HepG2 (cell line): ENCODE measurements around the gene ZNF32. TPM values are rescaled to one million over a fixed set of nuclear protein-coding genes. Genes with fewer than 3 reads are reported as not detected.

Experiments
- ATAC-seq: fragments of 200-7000 bp; cut with Tn5 transposase; 3 replicates; pipeline ENCODE4 v1.9.1; 2020; ENCODE audit warnings: mild to moderate bottlenecking, moderate library complexity
- BruUV-seq: library from RNA; stranded (reverse); fragments of 400-500 nt; replicated peaks from 2 replicates; lab custom pipeline; 2021; lab: Mats Ljungman, UMichigan
- CTCF ChIA-PET: fragments of 300-600 bp; formaldehyde crosslinking; extraction: SDS; loops from one replicate; lab custom pipeline; 2021; ENCODE audit warnings: low total read pairs, inconsistent platforms, low intra/inter-chr PET ratio; lab: Yijun Ruan, JAX
- POLR2A ChIA-PET: fragments of 350-600 bp; sonication (Branson Sonifier 250); formaldehyde crosslinking; loops from one replicate; lab custom pipeline; 2020; ENCODE audit warnings: antibody characterized with exemption, inconsistent platforms; lab: Yijun Ruan, JAX
- DNase-seq: peaks from one replicate; pipeline ENCODE4 v3.0.0-alpha.2; 2015; ENCODE audit warnings: low spot score
- FAIRE-seq: peaks from 3 replicates; lab custom pipeline; 2011; peaks lifted over from hg19 to GRCh38; lab: Jason Lieb, UNC
- H2AFZ ChIP-seq: one replicate; pipeline ENCODE4 v1.6.1; 2011; ENCODE audit warnings: low read length, inconsistent platforms
- H3K27ac ChIP-seq: fragments of 300-600 bp; 3 replicates; pipeline ENCODE4 v1.8.0; 2011; ENCODE audit warnings: mixed run types, mild to moderate bottlenecking, mixed read lengths, low read length, inconsistent platforms; ENCODE audit not compliant: insufficient read depth; ENCODE audit errors: extremely low read length
- H3K27me3 ChIP-seq, 2 experiments: fragments of 200-600 bp in 1 of 2; 2 replicates in 1 of 2; 3 replicates in 1 of 2; pipeline versions ENCODE4 v1.6.0 to v1.8.0; 2011; ENCODE audit warnings: low read length in 2 of 2, mild to moderate bottlenecking in 2 of 2, moderate library complexity in 2 of 2, inconsistent platforms in 1 of 2; ENCODE audit not compliant: insufficient read depth in 2 of 2, control insufficient read depth in 1 of 2
- H3K36me3 ChIP-seq, 2 experiments: fragments of 200-600 bp in 1 of 2; replicated peaks in 1 of 2; 2 replicates in 1 of 2; 3 replicates in 1 of 2; pipeline versions ENCODE4 v1.5.1 to v1.8.0; 2011; ENCODE audit warnings: low read length in 2 of 2, inconsistent platforms in 1 of 2; ENCODE audit not compliant: insufficient read depth in 2 of 2, control insufficient read depth in 1 of 2
- H3K4me1 ChIP-seq: 2 replicates; pipeline ENCODE4 v1.5.1; 2012; ENCODE audit warnings: low read length, inconsistent platforms; ENCODE audit not compliant: insufficient read depth
- H3K4me2 ChIP-seq: 2 replicates; pipeline ENCODE4 v1.6.0; 2011; ENCODE audit warnings: low read depth, low read length, inconsistent platforms
- H3K4me3 ChIP-seq, 3 experiments: fragments of 200-600 bp in 1 of 3; sonication (generic), shearing (Covaris generic) in 1 of 3; replicated peaks in 1 of 3; 2 replicates each; pipeline ENCODE4 v1.5.1; 2011 to 2016; ENCODE audit warnings: low read length in 3 of 3, inconsistent platforms in 2 of 3, low read depth in 2 of 3, mild to moderate bottlenecking in 2 of 3, control low read depth in 1 of 3, mixed read lengths in 1 of 3; ENCODE audit not compliant: insufficient read depth in 1 of 3
- H3K79me2 ChIP-seq: one replicate; pipeline ENCODE4 v1.6.1; 2011; ENCODE audit warnings: low read length, inconsistent platforms; ENCODE audit not compliant: insufficient read depth
- H3K9ac ChIP-seq: 2 replicates; pipeline ENCODE4 v1.6.0; 2011; ENCODE audit warnings: mild to moderate bottlenecking, low read depth, low read length, inconsistent platforms; ENCODE audit not compliant: insufficient read depth
- H3K9me3 ChIP-seq: 2 replicates; pipeline ENCODE4 v1.5.1; 2012; ENCODE audit warnings: mild to moderate bottlenecking, low read length
- H4K20me1 ChIP-seq: 2 replicates; pipeline ENCODE4 v1.6.0; 2011; ENCODE audit warnings: inconsistent platforms, mild to moderate bottlenecking, low read length, moderate library complexity; ENCODE audit not compliant: insufficient read depth
- JUN ChIP-seq: sonication (generic); formaldehyde crosslinking; IDR thresholded peaks from 2 replicates; pipeline ENCODE4 v1.4.0; 2020; ENCODE audit warnings: mild to moderate bottlenecking, missing genetic modification reagents
- KMT2B ChIP-seq: IDR thresholded peaks from 2 replicates; pipeline ENCODE4 v1.6.1; 2016; ENCODE audit warnings: missing genetic modification reagents, missing compliant biosample characterization
- MATR3 ChIP-seq: sonication (generic); formaldehyde crosslinking; IDR thresholded peaks from 2 replicates; pipeline ENCODE4 v1.4.0; 2020; ENCODE audit warnings: missing genetic modification reagents
- MEIS2 ChIP-seq: sonication (generic); formaldehyde crosslinking; IDR thresholded peaks from 2 replicates; pipeline ENCODE4 v1.9.0; 2021; ENCODE audit warnings: mild to moderate bottlenecking, missing genetic modification reagents
- POLR2A ChIP-seq, 2 experiments: IDR thresholded peaks; 2 replicates each; pipeline ENCODE4 v1.6.1; 2011; ENCODE audit warnings: low read depth in 2 of 2, low read length in 2 of 2, mild to moderate bottlenecking in 1 of 2, moderate library complexity in 1 of 2; ENCODE audit not compliant: insufficient read depth in 1 of 2
- RNF2 ChIP-seq: fragments of 450-650 bp; conservative IDR thresholded peaks from 2 replicates; pipeline ENCODE4 v1.6.1; 2016; ENCODE audit warnings: low read depth
- SP1 ChIP-seq, 2 experiments: fragments of 450-650 bp in 1 of 2; sonication (generic) in 1 of 2; formaldehyde crosslinking in 1 of 2; IDR thresholded peaks; 2 replicates each; pipeline versions ENCODE4 v1.4.0 to v1.6.1; 2016 to 2020; ENCODE audit warnings: missing genetic modification reagents in 1 of 2
- STAT5B ChIP-seq: sonication (generic); formaldehyde crosslinking; IDR thresholded peaks from 2 replicates; pipeline ENCODE4 v1.4.0; 2020; ENCODE audit warnings: missing genetic modification reagents
- THAP11 ChIP-seq: IDR thresholded peaks from 2 replicates; pipeline ENCODE4 v1.6.1; 2016; ENCODE audit warnings: missing biosample characterization, missing genetic modification reagents
- ZNF274 ChIP-seq: sonication (generic); formaldehyde crosslinking; IDR thresholded peaks from 2 replicates; pipeline ENCODE4 v1.5.1; 2020; ENCODE audit warnings: mild to moderate bottlenecking, missing genetic modification reagents
- ZNF768 ChIP-seq: sonication (generic); formaldehyde crosslinking; IDR thresholded peaks from 2 replicates; pipeline ENCODE4 v1.4.0; 2020; ENCODE audit warnings: missing genetic modification reagents
- WGBS: methylation state at CpG from one replicate; pipeline ENCODE4 v1.1.6; 2017; ENCODE audit warnings: low lambda C conversion rate; 5-methylcytosine and 5-hydroxymethylcytosine counted together
- in situ Hi-C: cut with HindIII; loops from 2 replicates; pipeline ENCODE4 v1.10.0; 2017; ENCODE audit warnings: low pct_unique_long_range_greater_than_20kb; ENCODE audit not compliant: extremely low pct_ligation_motif_present
- intact Hi-C: fragments of 100-400 bp; cut with micrococcal nuclease; formaldehyde crosslinking; loops from one replicate; pipeline ENCODE4 v1.10.0; 2022; ENCODE audit not compliant: unreplicated experiment
- polyA plus RNA-seq, 8 experiments: library from polyadenylated mRNA; depleted of rRNA in 3 of 8; stranded (reverse) in 7 of 8; unstranded in 1 of 8; fragments of >200 nt; fragmentation: Illumina TruSeq in 4 of 8; extraction: Trizol in 4 of 8; gene quantifications; 2 replicates each; pipeline versions ENCODE4 v1.2.1 to v1.2.3, GENCODE V29; 2011 to 2016; ENCODE audit warnings: low read depth in 4 of 8, missing spikeins in 1 of 8, mixed read lengths in 1 of 8; ENCODE audit not compliant: insufficient read depth in 1 of 8
- total RNA-seq, 5 experiments: library from RNA; depleted of rRNA; stranded (reverse); fragments of >200 nt; fragmentation: Illumina TruSeq; extraction: Trizol; gene quantifications; 2 replicates each; pipeline ENCODE4 v1.2.3, GENCODE V29; 2016; ENCODE audit warnings: low read depth in 1 of 5
- TF ChIP-seq, protein P1 (sequence below): sonication (generic); formaldehyde crosslinking; IDR thresholded peaks from 2 replicates; pipeline ENCODE4 v1.5.0; 2020; ENCODE audit warnings: mild to moderate bottlenecking, missing genetic modification reagents, borderline replicate concordance
- TF ChIP-seq, protein P2 (sequence below): sonication (generic); formaldehyde crosslinking; IDR thresholded peaks from 2 replicates; pipeline ENCODE4 v1.8.1; 2023; ENCODE audit warnings: mild to moderate bottlenecking, missing genetic modification reagents
- TF ChIP-seq, protein P3 (sequence below): sonication (generic); formaldehyde crosslinking; IDR thresholded peaks from 2 replicates; pipeline ENCODE4 v1.4.0; 2020; ENCODE audit warnings: missing genetic modification reagents
- TF ChIP-seq, protein P4 (sequence below): IDR thresholded peaks from 2 replicates; pipeline ENCODE4 v1.6.1; 2016; ENCODE audit warnings: missing compliant biosample characterization, missing genetic modification reagents, borderline replicate concordance

ZNF32 gene
- total and polyA plus RNA-seq, 2 of the 13 experiments (the other 11 are each of a cell fraction or from before 2014, with no cell fraction given), result 12.5 to 16.9 TPM

DNA sequence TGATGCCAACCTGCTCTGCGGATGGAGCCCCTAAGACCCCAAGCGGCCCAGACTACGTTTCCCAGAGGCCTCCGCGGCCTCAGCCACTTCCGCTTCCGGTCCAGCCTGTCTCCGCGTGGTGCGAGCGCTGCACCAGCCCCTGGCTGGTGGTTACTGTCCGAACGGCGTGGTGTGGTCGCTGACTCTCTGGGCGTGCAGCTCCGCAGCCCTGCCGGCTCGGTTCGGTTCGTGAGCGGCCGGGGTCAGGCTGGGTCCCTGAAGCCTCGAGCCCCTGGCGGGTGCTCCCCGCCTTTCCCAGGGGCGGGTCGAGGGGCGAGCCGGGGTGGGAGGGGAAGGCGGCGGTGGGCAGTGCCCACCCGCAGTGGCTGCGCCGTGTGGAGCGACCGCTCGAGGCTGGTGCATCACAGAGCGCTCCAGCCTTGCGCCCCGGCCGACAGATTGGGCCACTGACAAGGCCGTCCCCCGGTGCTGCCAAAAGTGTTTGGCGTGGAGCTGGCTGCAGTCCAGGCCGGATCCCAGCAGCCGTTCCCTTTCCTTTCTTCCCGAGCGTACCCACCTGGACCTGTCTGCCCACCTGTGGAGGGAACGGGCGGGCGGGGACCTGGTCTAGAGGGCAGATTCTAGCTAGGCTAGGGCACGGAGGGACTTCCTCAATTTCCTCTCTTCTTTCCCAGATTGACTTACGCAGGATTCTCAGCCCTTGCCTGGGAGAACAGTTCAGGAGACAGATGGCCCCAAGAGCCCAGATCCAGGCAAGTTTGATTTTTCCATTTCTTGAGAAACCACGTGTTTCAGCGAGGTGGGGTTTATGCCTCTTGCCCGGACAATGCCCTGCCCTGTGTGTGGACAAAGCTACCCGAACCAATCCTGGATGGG, 42.1 kb downstream of the ZNF32 start, which contains the start of gene ZNF485:
Gene ZNF485, plus strand, starts transcription at position 116 of the 876 bp plus-strand sequence. Its CDS starts 613 bp downstream, at position 729.
- no TSS peak for BruUV-seq
- ChIA-PET CTCF (no interaction called here), POLR2A (interaction anchor here (1.2 kb wide), 1 partner anchor 42 kb away, joined by 4 read pairs; the partner anchor contains the start of gene ZNF32)
- Histone ChIP-seq H3K4me1 (peaks cover 7% of the 10 kb centered on the region), H3K27me3 (no peaks in the 10 kb centered on the region), H3K4me2 (peak within 1 kb of the TSS; percentile 60), H3K4me3 (peak within 1 kb of the TSS; percentile 45 to 72 (median 61); a peak in 5 of 6 replicates), H2AFZ (no peak within 1 kb of the TSS), H3K36me3 (no peaks in the 10 kb centered on the region), H3K27ac (no peak within 1 kb of the TSS), H4K20me1 (no peaks in the 10 kb centered on the region), H3K9ac (peak within 1 kb of the TSS; percentile 60; the same call in 1 of the 2 replicates), H3K9me3 (no peaks in the 10 kb centered on the region; the same call in 1 of the 2 replicates), H3K79me2 (no peaks in the 10 kb centered on the region)
- intact Hi-C loops (no loop called here), in situ Hi-C loops (no loop called here)
- DNase-seq (peak; percentile 23), ATAC-seq (peak; percentile 98), FAIRE-seq (peak; percentile 18)
- whole genome bisulfite sequencing, result 45% methylated on average over 46 of the region's 58 CpGs
- TF ChIP-seq STAT5B (CRISPR knock-in tag) (no peak), MATR3 (CRISPR knock-in tag) (no peak), KMT2B (peak; percentile 52; the same call in 1 of the 2 replicates), RNF2 (peak; percentile 66), ZNF768 (peak; percentile 32; the same call in 1 of the 2 replicates), JUN (CRISPR knock-in tag) (no peak), MEIS2 (CRISPR knock-in tag) (0 out of 2 replicates have a peak, but pooled peaks have one; percentile 16), ZNF274 (CRISPR knock-in tag) (0 out of 2 replicates have a peak, but pooled peaks have one; percentile 22), POLR2A (IDR thresholded peaks at IDR 0.05; ENCODE audit: insufficient read depth in 1 of 2, low read depth in 2 of 2, low read length in 2 of 2) (peak; percentile 53 to 89; a peak in 3 of 4 replicates), THAP11 (peak; percentile 98), SP1 (IDR thresholded peaks at IDR 0.05) (no peak), SP1 (CRISPR knock-in tag; IDR thresholded peaks at IDR 0.05) (no peak)
- TF ChIP-seq, protein P1, sequence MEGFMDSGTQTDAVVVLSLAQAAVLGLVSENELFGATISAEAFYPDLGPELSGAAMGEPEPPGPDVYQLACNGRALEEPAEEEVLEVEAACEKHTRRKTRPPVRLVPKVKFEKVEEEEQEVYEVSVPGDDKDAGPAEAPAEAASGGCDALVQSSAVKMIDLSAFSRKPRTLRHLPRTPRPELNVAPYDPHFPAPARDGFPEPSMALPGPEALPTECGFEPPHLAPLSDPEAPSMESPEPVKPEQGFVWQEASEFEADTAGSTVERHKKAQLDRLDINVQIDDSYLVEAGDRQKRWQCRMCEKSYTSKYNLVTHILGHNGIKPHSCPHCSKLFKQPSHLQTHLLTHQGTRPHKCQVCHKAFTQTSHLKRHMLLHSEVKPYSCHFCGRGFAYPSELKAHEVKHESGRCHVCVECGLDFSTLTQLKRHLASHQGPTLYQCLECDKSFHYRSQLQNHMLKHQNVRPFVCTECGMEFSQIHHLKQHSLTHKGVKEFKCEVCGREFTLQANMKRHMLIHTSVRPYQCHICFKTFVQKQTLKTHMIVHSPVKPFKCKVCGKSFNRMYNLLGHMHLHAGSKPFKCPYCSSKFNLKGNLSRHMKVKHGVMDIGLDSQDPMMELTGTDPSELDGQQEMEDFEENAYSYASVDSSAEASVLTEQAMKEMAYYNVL (CRISPR knock-in tag), result peak; percentile 49; the same call in 1 of the 2 replicates
- TF ChIP-seq, protein P2, sequence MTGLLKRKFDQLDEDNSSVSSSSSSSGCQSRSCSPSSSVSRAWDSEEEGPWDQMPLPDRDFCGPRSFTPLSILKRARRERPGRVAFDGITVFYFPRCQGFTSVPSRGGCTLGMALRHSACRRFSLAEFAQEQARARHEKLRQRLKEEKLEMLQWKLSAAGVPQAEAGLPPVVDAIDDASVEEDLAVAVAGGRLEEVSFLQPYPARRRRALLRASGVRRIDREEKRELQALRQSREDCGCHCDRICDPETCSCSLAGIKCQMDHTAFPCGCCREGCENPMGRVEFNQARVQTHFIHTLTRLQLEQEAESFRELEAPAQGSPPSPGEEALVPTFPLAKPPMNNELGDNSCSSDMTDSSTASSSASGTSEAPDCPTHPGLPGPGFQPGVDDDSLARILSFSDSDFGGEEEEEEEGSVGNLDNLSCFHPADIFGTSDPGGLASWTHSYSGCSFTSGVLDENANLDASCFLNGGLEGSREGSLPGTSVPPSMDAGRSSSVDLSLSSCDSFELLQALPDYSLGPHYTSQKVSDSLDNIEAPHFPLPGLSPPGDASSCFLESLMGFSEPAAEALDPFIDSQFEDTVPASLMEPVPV (CRISPR knock-in tag), result no peak
- TF ChIP-seq, protein P3, sequence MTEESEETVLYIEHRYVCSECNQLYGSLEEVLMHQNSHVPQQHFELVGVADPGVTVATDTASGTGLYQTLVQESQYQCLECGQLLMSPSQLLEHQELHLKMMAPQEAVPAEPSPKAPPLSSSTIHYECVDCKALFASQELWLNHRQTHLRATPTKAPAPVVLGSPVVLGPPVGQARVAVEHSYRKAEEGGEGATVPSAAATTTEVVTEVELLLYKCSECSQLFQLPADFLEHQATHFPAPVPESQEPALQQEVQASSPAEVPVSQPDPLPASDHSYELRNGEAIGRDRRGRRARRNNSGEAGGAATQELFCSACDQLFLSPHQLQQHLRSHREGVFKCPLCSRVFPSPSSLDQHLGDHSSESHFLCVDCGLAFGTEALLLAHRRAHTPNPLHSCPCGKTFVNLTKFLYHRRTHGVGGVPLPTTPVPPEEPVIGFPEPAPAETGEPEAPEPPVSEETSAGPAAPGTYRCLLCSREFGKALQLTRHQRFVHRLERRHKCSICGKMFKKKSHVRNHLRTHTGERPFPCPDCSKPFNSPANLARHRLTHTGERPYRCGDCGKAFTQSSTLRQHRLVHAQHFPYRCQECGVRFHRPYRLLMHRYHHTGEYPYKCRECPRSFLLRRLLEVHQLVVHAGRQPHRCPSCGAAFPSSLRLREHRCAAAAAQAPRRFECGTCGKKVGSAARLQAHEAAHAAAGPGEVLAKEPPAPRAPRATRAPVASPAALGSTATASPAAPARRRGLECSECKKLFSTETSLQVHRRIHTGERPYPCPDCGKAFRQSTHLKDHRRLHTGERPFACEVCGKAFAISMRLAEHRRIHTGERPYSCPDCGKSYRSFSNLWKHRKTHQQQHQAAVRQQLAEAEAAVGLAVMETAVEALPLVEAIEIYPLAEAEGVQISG (CRISPR knock-in tag), result peak; percentile 71
- TF ChIP-seq, protein P4, sequence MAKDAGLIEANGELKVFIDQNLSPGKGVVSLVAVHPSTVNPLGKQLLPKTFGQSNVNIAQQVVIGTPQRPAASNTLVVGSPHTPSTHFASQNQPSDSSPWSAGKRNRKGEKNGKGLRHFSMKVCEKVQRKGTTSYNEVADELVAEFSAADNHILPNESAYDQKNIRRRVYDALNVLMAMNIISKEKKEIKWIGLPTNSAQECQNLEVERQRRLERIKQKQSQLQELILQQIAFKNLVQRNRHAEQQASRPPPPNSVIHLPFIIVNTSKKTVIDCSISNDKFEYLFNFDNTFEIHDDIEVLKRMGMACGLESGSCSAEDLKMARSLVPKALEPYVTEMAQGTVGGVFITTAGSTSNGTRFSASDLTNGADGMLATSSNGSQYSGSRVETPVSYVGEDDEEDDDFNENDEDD (CRISPR knock-in tag), result peak; percentile 46; the same call in 1 of the 2 replicates
